Breast epithelium (tissue), 3 donors: ENCODE results near the gene KCNK15.

Source experiments
- CTCF ChIP-seq, 3 donors: fragments of 450-650 bp; IDR thresholded peaks; one replicate each; pipeline ENCODE4 v1.5.1; 2016 to 2017; ENCODE audit warnings: antibody characterized with exemption in 3 of 3, mild to moderate bottlenecking in 3 of 3, moderate library complexity in 3 of 3
- POLR2A ChIP-seq: fragments of 450-650 bp; IDR thresholded peaks from one replicate; pipeline ENCODE4 v1.6.1; 2016; ENCODE audit warnings: antibody characterized with exemption, mild to moderate bottlenecking, moderate library complexity

DNA sequence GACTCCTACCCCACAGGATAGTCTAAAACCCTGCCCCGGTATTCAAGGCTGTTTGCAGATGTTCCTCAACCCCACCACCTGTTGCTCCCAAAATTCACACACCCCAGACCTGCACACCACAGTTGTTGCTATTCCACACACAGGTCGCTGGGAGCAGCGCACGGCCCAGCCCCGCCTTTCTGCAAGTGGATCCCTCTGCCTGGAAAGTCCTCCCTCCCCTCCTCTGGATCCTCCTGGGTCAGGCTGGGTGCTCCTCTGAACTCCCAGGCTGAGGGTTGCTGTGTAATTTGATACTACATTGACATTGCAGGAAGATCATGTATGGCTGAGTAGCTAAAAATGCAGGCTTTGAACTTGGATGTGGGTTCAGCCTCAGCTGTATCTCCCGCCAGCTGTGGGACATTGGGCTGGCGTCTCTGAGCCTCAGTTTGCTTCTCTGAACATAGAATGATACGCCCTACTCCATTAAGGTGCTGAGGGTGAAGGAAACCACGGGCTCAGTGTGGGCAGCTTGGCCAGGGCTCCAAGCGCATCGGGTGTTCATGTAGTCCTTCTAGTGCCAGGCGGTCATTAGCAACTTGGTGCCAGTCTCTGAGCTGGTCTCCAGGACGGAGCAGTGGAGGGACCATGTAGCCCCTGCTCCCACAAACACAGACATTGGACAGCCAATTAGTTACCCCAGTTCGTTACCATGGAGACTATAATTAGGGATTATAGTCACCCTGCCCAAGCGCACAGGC lies 44.4 kb upstream of the KCNK15 start:
- no peak for TF ChIP-seq POLR2A
- no peak for TF ChIP-seq CTCF (IDR thresholded peaks at IDR 0.05)
